ENCODE data around the gene GABBR1.
"Not testable (repeated sequence)": the region's sequence is repeated elsewhere in the genome, so short reads cannot be mapped to it uniquely, and the experiment has no call there.

The GABBR1 gene

GRCh38 chr6:29632789-29633533, at the start of gene GABBR1:
GABBR1 (minus strand) TSS chr6:29633183; CDS start chr6:29632385, 798 bp downstream.
- peak; percentile 93 for DNase-seq (ENCODE audit: low read depth)

- no peak for DNase-seq (ENCODE audit: low read depth)
These were observed 48.8 kb upstream of the GABBR1 start for GRCh38 chr6:29681811-29682210.

DNA sequence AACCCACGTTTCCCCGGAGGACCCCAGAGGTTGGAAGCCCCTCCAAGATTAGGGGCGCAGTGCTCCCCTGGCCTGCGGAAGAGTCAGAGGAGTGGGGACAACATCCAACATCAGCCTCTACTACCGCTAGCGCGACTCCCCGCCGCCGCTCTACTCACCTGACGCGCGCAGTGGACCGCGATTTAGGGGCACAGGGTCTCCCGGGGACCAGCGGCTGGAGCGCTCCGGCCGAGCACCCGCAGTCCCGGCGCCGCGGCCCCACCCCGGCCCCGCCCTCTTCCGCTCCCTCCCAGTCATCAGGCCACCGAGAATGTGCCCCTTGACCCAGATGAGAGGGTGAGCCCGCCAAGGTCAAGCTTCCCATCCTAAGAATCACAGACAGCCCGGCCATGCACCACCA, 47.9 kb upstream of the GABBR1 start, which contains the start of gene ZFP57:
Gene ZFP57, minus strand, starts transcription at position 249 of the 400 bp plus-strand sequence. CDS start 4,149 bp downstream, outside the sequence.
- no peak for DNase-seq (ENCODE audit: low read depth)

DNA sequence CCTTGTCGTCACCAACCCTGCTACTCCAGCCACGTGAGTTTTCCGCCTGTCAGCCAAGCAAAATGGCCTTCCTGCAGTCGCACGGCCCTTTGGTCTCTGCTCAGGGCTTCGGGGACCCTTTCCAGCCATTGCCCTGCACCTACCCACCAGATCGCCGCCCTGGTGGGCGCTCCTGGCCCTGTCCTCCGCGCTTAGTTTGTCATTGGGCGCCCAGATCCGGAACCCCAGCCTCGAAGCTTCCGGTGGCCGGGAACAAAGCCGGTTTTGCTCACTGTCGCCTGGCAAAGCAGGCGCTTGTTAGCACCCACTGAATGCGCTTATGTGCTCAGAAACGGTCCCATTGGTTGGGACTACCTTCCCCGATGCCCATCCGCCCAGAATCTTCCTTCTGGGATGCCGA, 47.4 kb upstream of the GABBR1 start:
- no peak for DNase-seq (ENCODE audit: low read depth)

- no peak for DNase-seq (ENCODE audit: low read depth)
These were observed 47.0 kb upstream of the GABBR1 start for GRCh38 chr6:29679962-29680361.

GRCh38 chr6:29678114-29678513, 45.1 kb upstream of the GABBR1 start:
- DNase-seq (ENCODE audit: low read depth): no peak

GRCh38 chr6:29676981-29677601, 44.1 kb upstream of the GABBR1 start:
- peak; percentile 57 for DNase-seq (ENCODE audit: low read depth)

GRCh38 chr6:29675561-29675960, 42.6 kb upstream of the GABBR1 start:
- DNase-seq (ENCODE audit: low read depth): no peak

- no peak for DNase-seq (ENCODE audit: low read depth)
These were observed 41.0 kb upstream of the GABBR1 start for GRCh38 chr6:29674008-29674407.

- no peak for DNase-seq (ENCODE audit: low read depth)
These were observed 40.2 kb upstream of the GABBR1 start for GRCh38 chr6:29673161-29673560.

DNA sequence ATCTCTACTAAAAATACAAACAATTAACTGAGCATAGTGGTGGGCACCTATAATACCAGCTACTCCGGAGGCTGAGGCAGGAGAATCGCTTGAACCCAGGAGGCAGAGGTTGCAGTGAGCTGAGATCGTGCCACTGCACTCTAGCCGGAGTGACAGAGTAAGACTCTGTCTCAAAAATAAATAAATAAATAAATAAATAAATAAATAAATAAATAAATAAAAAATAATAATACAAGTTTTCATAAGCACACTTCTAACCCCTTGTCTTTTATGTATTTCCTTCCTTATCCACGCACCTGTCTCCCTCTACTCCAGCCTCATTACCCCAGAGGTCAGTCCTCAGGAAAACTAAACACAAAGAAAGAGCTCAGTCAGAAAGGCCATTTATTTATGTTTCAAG, 39.1 kb upstream of the GABBR1 start:
- DNase-seq (ENCODE audit: low read depth): not testable (repeated sequence)

GRCh38 chr6:29671026-29671425, 38.0 kb upstream of the GABBR1 start:
- DNase-seq (ENCODE audit: low read depth): no peak

GRCh38 chr6:29667158-29667557, 34.2 kb upstream of the GABBR1 start:
- peak; percentile 24 for DNase-seq (ENCODE audit: low read depth)

DNA sequence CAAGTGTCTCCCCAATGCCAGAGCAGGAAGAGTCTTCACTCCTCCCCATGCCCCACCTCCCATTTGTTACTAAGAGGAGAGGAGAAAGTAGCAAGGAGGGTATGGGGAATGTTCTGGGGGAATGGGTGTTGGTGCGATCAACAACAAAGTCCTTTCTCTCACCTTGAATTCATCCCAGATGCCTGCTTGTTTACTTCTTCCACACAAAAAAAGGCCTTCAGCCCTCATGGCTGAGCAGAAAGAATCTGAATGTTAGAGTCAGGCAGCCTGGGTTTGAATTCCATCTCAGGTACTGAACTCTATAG, 33.8 kb upstream of the GABBR1 start:
- no peak for DNase-seq (ENCODE audit: low read depth)

DNA sequence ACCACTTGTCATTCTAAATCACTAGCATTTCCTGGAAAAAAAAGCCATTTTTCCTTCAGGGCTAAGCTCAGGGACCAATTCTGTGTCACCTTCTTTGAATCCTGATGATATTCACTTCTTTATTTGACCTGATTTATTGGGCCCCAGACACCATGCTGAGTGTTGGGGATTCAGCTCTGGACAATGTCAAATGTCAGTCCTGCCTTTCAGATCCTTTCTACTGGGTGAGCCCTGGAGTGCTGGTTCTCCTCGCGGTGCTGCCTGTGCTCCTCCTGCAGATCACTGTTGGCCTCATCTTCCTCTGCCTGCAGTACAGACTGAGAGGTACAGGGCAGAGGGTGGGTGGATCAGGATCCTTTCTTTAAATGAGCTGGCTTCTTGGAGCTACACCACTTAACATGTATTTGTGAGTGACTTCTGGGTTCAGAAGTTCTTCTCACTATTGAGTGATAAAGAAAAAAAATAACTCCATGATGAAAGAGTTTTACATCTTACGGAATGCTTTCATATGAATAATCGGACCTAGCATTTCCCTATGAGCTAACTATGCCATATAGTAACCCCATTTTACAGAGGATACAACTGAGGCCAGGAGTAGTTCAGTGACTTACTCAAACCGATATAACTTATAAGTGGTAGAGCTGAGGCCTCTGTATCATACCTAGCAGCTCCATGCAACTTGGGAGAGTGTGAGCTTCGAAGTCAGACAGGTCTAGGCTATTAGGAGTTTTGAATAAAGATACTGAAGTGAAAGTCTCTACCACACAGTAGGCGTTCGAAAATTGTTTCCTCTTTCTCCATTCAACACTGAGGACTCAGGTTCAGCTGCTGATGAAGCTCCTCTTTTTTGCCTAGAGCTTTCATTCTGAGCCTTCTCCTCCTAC, 33.2 kb upstream of the GABBR1 start:
- DNase-seq (ENCODE audit: low read depth): no peak

DNA sequence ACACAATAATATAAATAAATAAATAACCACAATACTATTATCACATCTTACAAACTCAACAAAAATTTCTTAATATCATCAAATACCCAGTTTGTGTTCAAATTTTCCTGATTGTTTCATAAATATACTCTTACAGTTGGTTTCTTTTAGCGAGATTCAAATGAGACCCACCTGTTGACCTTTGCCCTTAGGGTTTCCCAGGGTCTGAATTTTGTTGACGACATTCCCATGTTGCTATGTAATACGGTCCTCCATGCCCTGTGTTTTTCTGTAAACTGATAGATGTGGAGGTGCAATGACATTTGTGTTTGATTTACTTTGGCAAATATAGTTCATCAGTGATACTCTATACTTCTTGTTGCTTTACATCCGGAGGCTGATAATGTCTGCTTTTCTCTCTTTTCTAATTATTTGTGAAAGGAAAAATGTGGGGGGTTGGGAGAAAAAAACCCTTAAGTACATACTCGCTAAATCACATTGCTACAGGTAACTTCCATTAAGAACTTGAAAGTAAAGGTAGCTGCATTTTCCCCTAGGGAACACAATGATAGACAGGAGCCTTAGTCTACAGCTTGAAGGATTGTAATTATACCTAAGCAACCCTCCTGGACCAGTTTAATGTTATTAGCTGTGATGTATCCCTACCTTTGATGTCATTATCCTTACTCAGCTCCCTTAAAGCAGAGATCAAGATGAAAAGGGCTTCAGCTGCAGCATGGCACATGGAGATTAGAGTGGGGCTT, 30.5 kb upstream of the GABBR1 start:
- DNase-seq (ENCODE audit: low read depth): no peak

GRCh38 chr6:29661502-29662141, 28.6 kb upstream of the GABBR1 start:
- peak; percentile 63 for DNase-seq (ENCODE audit: low read depth)

GRCh38 chr6:29661071-29661470, 28.1 kb upstream of the GABBR1 start:
- DNase-seq (ENCODE audit: low read depth): no peak

DNA sequence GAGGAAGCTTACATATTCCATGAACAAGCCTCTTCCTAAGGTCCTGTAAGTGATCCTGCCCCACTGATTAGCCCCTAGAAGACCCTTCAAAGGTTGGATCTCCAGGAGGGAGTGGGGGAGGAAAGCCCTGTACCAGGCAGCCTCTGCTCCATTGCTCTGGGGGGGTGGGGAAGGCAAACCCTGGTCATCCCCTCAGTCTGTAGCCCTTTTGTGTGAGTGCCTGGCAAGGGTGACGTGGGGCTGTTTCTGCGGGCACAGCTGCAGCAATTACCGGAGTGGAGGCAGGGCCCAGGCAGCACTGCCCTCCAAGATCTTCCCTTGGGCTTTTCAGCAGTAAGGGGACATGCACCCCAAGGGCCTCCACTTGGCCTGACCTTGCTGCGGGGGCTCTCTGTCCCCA, 23.8 kb upstream of the GABBR1 start, which contains the start of gene MOG:
Gene MOG, plus strand, starts transcription at position 295 of the 400 bp plus-strand sequence. CDS start 118 bp downstream, outside the sequence.
- DNase-seq (ENCODE audit: low read depth): no peak

DNA sequence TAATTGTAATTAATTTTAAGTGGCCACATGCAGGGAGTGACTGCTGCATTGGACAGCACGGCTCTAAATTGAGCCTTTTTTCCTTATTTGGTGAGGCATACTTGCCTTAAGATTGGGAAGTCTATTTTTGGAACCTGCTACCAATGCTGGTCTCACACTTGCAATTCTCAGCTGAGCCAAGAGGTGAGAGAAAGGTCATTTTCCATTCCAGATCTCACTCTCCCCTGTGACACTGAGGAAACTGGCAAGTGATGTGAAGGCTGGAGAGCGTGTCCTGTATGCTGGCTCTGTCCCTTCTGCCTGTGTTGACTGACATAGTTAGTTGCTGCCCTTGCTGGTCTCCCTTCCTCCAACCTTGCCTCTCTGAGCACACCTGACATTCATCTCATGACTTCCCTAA, 23.2 kb upstream of the GABBR1 start:
- DNase-seq (ENCODE audit: low read depth): peak; percentile 63

DNA sequence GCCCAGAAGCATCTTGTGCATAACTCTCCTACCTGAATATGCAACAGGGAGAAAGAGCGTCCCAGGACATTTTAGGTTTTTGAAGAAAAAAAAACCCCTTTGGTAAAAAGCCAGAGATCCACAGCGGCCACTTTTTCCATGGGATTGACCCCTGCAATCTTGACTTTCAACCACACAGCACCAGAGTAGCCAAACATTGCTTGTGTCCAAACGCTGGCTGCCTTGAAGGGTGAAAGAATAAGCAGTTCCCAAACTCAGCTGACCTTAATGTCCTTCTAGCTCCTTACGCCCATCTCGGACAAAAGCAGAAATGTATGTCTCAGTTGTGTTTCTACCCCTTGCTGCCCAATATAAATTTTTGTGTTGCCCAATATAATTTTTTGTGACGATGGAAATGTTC, 22.7 kb upstream of the GABBR1 start:
- DNase-seq (ENCODE audit: low read depth): no peak
